ENCODE results near the gene TNFSF11.

Gene TNFSF11

DNA sequence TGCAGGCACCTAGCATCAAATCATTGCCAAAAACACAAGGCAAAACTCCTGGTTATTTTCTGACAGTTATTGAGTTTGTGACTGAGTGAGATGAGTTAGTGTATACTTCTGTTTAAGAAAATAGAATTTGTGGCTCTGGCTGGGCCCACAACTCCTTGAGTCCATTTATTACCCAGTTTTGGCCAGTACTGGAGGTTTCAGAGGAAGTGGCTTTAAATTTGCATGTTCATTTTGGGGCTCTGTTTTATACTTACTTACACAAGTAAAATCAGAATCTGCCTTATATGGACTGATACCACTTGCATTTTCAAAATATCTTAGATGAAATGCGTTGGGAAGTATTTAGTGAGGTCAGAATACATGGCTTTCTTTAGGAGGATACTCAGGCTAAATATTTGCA is 29.0 kb downstream of the TNFSF11 start:
- TF ChIP-seq, protein P1, sequence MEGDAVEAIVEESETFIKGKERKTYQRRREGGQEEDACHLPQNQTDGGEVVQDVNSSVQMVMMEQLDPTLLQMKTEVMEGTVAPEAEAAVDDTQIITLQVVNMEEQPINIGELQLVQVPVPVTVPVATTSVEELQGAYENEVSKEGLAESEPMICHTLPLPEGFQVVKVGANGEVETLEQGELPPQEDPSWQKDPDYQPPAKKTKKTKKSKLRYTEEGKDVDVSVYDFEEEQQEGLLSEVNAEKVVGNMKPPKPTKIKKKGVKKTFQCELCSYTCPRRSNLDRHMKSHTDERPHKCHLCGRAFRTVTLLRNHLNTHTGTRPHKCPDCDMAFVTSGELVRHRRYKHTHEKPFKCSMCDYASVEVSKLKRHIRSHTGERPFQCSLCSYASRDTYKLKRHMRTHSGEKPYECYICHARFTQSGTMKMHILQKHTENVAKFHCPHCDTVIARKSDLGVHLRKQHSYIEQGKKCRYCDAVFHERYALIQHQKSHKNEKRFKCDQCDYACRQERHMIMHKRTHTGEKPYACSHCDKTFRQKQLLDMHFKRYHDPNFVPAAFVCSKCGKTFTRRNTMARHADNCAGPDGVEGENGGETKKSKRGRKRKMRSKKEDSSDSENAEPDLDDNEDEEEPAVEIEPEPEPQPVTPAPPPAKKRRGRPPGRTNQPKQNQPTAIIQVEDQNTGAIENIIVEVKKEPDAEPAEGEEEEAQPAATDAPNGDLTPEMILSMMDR (conservative IDR thresholded peaks at IDR 0.05) = no peak
- no peak for TF ChIP-seq ZFX (IDR thresholded peaks at IDR 0.05)
- no peak overlapping the region for H3K27ac ChIP-seq

DNA sequence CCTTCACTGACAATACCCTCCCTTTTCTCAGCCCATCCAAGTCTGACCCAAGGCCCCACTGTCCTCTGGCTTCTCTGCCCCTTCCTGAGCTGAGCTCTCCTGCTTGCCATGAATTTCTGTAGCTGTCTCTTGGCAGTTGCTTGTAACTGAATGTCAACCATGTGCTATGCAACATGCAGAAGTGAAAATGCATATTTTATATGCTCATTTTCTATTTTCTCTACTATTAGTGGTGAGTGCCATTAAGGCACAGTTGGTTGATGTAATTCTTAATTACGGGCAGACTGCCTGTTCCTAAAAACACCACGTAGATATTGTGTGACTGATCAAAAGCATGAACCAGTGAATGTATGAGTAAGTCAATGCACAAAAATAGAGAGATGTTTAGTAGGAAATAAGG is 29.6 kb downstream of the TNFSF11 start:
- no peak overlapping the region for H3K27ac ChIP-seq
- no peak for TF ChIP-seq ZFX (IDR thresholded peaks at IDR 0.05)
- TF ChIP-seq, protein P1 (conservative IDR thresholded peaks at IDR 0.05) = no peak

DNA sequence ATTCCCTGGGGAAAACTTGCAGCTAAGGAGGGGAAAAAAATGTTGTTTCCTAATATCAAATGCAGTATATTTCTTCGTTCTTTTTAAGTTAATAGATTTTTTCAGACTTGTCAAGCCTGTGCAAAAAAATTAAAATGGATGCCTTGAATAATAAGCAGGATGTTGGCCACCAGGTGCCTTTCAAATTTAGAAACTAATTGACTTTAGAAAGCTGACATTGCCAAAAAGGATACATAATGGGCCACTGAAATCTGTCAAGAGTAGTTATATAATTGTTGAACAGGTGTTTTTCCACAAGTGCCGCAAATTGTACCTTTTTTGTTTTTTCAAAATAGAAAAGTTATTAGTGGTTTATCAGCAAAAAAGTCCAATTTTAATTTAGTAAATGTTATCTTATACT is 33.6 kb downstream of the TNFSF11 start:
- TF ChIP-seq, protein P1 (conservative IDR thresholded peaks at IDR 0.05) = no peak
- TF ChIP-seq ZFX (IDR thresholded peaks at IDR 0.05) = no peak
- H3K27ac ChIP-seq = no peak overlapping the region

GRCh38 chr13:42610649-42611048 is 36.7 kb downstream of the TNFSF11 start:
- TF ChIP-seq, protein P1 (conservative IDR thresholded peaks at IDR 0.05) = no peak
- TF ChIP-seq ZFX (IDR thresholded peaks at IDR 0.05) = no peak
- H3K27ac ChIP-seq = no peak overlapping the region

GRCh38 chr13:42611086-42611779 is 37.3 kb downstream of the TNFSF11 start:
- no peak overlapping the region for H3K27ac ChIP-seq
- TF ChIP-seq, protein P1 (conservative IDR thresholded peaks at IDR 0.05) = no peak
- TF ChIP-seq ZFX (IDR thresholded peaks at IDR 0.05) = no peak

GRCh38 chr13:42612021-42612765 is 38.2 kb downstream of the TNFSF11 start:
- no peak for TF ChIP-seq ZFX (IDR thresholded peaks at IDR 0.05)
- TF ChIP-seq, protein P1 (conservative IDR thresholded peaks at IDR 0.05) = no peak
- H3K27ac ChIP-seq = no peak overlapping the region

GRCh38 chr13:42614436-42615035 is 40.6 kb downstream of the TNFSF11 start:
- TF ChIP-seq, protein P1 (conservative IDR thresholded peaks at IDR 0.05) = no peak
- no peak for TF ChIP-seq ZFX (IDR thresholded peaks at IDR 0.05)
- no peak overlapping the region for H3K27ac ChIP-seq

Measured in C4-2B (cell line).